ENCODE results near the gene CAV1.

- TF ChIP-seq ZFX (IDR thresholded peaks at IDR 0.05) (no peak), CTCF (conservative IDR thresholded peaks at IDR 0.05) (no peak)
Measured at GRCh38 chr7:116579322-116579721, 54.5 kb downstream of the CAV1 start.
